ENCODE data around the gene EPS8L1.

DNA sequence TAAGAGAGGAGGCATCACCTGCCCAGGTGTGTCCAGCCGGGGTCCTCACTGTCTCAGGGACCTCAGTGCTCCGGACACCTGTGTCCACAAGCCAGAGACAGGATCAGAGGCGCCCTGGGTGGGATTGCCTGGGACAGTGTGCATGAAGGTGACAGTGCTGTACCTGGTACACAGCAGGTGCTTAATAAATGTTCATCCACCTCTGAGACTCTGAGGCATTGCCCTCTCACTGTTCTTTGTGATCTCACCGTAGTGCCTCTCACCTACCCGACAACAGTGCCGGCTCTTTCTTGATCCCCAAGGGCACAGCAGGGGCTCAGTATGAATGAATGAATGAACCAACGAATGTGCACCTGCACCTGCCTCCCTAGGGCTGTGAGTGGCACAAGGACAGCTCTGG is 21.9 kb upstream of the EPS8L1 start:
- TF ChIP-seq, protein P1, sequence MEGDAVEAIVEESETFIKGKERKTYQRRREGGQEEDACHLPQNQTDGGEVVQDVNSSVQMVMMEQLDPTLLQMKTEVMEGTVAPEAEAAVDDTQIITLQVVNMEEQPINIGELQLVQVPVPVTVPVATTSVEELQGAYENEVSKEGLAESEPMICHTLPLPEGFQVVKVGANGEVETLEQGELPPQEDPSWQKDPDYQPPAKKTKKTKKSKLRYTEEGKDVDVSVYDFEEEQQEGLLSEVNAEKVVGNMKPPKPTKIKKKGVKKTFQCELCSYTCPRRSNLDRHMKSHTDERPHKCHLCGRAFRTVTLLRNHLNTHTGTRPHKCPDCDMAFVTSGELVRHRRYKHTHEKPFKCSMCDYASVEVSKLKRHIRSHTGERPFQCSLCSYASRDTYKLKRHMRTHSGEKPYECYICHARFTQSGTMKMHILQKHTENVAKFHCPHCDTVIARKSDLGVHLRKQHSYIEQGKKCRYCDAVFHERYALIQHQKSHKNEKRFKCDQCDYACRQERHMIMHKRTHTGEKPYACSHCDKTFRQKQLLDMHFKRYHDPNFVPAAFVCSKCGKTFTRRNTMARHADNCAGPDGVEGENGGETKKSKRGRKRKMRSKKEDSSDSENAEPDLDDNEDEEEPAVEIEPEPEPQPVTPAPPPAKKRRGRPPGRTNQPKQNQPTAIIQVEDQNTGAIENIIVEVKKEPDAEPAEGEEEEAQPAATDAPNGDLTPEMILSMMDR (IDR thresholded peaks at IDR 0.05 in 8 of 11, conservative IDR thresholded peaks at IDR 0.05 in 3 of 11) = no peak
- TF ChIP-seq POLR2A (IDR thresholded peaks at IDR 0.05) = no peak

Data from spleen (tissue), 7 donors.